Inferior parietal cortex (tissue), 1 donor: ENCODE measurements around the gene C19orf12.

Source experiments
- DNase-seq: peaks from one replicate; pipeline ENCODE4 v3.0.0-alpha.2; 2016; ENCODE audit errors: extremely low spot score

The C19orf12 gene

GRCh38 chr19:29697523-29698261, 17.4 kb downstream of the C19orf12 start:
- DNase-seq: no peak

DNA sequence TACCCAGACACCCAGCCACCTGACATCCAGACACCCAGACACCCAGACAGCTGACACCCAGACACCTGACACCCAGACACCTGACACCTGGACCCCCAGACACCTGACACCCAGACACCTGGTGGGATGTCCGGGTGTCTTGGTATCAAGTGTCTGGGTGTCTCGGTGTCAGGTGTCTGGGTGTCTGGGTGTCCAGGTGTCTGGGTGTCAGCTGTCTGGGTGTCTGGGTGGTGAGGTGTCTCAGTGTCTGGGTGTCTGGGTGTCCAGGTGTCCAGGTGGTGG, 18.6 kb downstream of the C19orf12 start:
- DNase-seq: no peak

GRCh38 chr19:29695765-29696564, 19.1 kb downstream of the C19orf12 start:
- no peak for DNase-seq

DNA sequence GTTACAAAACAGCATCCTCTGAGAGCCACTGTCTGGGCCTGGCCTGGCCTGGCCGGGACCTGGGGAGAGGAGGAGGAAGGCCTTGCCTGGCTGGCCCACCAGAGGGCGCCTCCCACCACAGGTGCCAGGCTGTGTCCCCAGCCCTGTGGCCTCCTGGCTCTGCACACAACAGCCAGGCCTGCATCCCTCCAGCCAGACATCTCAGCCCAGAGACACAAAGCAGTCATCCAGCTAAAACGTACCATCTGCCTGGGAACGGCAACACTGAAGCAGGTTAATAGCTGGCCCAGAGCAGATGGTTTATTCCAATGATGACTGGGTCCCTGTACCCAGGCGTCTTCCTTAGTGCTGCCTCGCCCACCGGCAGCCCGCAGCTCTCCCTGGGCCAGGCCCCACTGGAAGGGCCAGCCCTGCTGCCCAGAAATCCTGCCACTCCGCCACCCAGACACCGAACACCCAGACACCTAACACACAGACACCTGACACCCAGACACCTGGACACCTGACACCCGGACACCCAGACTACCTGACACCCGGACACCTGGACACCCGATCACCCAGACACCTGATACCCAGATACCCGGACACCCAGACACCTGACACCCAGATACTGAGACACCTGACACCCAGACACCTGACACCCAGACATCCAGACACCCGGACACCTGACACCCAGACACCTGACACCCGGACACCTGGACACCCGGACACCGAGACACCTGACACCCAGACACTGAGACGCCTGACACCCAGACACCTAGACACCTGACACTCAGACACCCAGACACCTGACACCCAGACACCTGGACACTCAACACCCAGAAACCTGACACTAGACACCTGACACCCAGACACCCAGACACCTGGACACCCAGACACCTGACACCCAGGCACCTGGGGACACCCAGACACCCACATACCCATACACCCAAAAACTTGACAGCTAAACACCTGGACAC, 20.1 kb downstream of the C19orf12 start:
- peak; percentile 82 for DNase-seq

DNA sequence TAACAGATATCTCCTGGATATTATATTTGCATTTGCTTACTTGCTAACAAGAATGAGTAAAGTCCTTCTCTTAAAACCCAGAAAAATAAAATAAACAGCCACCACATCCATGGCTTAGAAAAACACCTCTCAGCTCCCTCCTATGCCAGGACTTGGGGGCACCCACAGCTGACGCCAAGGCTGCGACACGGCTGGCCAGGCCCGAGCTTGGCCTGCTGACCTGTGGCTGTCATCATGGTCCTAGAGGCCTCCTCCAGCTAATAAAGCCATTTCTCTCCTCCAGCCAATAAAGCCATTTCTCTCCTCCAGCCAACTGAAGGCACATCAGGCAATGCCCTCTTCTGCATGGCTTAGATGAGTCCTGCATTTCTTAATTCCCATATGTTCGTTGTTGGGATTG, 20.9 kb downstream of the C19orf12 start:
- DNase-seq: no peak

DNA sequence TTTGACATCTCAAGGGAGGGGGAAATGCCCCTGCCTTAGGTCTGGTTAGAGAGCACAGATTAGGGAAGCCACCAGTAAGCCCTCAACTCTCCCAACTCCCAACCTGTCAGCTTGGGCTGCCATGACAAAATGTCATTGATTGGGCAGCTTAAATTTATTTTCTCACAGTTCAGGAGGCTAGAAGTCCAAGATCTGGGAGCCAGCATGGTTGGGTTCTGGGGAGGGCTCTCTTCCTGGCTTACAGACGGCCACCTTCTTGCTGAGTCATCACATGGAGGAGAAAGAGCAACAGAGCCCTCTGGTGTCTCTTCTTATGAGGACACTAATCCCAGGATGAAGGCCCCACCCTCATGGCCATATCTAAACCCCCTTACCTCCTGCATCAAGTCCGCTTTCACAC, 24.2 kb downstream of the C19orf12 start:
- peak; percentile 53 for DNase-seq

- DNase-seq: peak; percentile 45
Observed at GRCh38 chr19:29687897-29688728, 26.9 kb downstream of the C19orf12 start.

- DNase-seq: no peak
Observed at GRCh38 chr19:29687244-29687896, 27.7 kb downstream of the C19orf12 start.

- DNase-seq: no peak
Observed at GRCh38 chr19:29686285-29686805, 28.7 kb downstream of the C19orf12 start.

- no peak for DNase-seq
Observed at GRCh38 chr19:29685326-29685725, 29.7 kb downstream of the C19orf12 start.

DNA sequence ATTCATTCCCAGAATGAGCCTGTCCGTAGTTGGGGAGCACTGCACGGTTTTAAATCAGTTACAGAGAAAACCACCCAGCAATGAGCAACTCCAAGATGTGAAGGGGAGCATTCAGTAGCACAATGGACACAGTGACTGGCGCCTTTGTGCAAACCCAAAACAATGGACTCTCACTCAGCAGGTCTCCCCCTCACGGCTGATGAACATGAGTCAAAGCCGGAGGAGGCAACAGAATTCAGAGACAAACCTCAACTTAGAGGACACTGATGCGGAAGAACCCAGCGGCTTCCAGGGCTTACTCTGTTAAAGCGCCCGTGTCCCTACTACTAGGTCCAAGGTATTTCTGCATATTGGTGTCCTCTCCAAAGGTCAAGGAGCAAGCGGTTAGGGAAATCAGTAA, 32.1 kb downstream of the C19orf12 start:
- peak; percentile 79 for DNase-seq

GRCh38 chr19:29682236-29682895, 32.7 kb downstream of the C19orf12 start:
- no peak for DNase-seq

GRCh38 chr19:29681422-29682235, 33.4 kb downstream of the C19orf12 start:
- DNase-seq: no peak

DNA sequence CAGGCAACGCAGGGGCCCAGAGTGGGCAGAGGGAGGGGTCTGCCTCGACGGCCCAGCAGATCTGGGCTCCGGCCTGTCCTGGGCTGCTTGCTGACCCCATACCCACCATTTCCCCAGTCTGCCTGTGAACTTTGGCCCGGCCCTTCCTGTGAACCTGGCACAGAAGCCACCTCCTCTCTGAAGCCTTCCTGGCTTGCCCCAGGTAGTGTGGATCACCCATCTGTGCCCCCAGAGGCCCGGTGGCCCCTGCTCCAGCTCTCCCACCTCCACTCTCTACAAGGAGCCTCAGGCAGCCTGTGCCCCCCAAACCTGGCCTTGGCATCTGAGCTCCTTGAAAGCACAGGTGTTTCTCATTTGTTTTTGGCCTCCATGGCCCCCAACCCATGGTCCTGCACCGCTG, 34.1 kb downstream of the C19orf12 start:
- no peak for DNase-seq

- DNase-seq: no peak
Observed at GRCh38 chr19:29680447-29680846, 34.6 kb downstream of the C19orf12 start.

DNA sequence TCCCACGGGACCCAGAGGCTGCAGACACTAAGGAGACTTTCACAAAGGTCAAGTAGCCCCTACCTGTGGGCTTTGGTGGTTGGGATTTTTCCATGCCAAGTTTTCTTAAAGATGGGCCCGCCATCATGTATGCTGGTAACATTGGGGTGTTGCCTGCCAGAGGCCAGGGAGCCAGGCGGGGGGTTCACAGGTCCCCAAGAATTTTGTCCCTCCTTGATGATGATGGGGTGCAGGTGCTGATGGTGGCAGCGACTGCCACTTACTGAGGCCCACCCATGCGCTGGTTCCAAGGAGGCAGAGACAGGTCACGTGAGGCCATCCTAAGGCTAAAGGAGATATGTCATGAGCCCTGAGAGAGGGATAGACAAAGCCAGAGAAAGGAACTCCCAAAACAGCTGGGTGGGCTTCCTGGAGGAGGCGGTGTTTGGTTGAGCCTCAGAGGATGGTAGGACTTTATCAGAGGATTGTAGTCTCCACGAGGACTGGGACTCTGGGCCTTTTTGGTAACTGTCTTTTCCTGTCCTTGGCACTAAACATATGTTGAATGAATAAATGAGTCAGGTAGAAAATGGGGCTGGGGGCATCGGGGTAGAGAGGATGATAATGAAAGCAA, 35.4 kb downstream of the C19orf12 start:
- DNase-seq: no peak

- no peak for DNase-seq
Observed at GRCh38 chr19:29678484-29679106, 36.5 kb downstream of the C19orf12 start.
